Kidney (tissue), 14 donors: ENCODE measurements around the gene NSUN6. TPM values are rescaled to one million over a fixed set of nuclear protein-coding genes. Genes with fewer than 3 reads are reported as not detected.
A peak's percentile ranks its signal among the peaks of the same experiment; 100 is the strongest.

ENCODE experiments used
- DNase-seq, 5 donors: peaks; one replicate each; pipeline ENCODE4 v3.0.0-alpha.2; 2013 to 2020
- FAIRE-seq: peaks from 2 replicates; lab custom pipeline; 2012; peaks lifted over from hg19 to GRCh38; lab: Jason Lieb, UNC
- H3K27ac ChIP-seq, 2 donors: one replicate each; pipeline ENCODE4 v1.7.0; 2013; ENCODE audit warnings: low read depth in 2 of 2, low read length in 2 of 2, inconsistent platforms in 1 of 2
- H3K27me3 ChIP-seq: one replicate; pipeline ENCODE4 v1.7.1; 2013; ENCODE audit warnings: low read length, inconsistent platforms; ENCODE audit not compliant: control insufficient read depth, insufficient read depth
- H3K36me3 ChIP-seq, 3 donors: one replicate each; pipeline versions ENCODE4 v1.7.0 to v1.7.1; 2013; ENCODE audit warnings: low read length in 3 of 3, control low read depth in 1 of 3, inconsistent platforms in 1 of 3; ENCODE audit not compliant: insufficient read depth in 3 of 3, control insufficient read depth in 2 of 3
- H3K4me1 ChIP-seq, 3 donors: one replicate each; pipeline versions ENCODE4 v1.7.0 to v1.7.1; 2013; ENCODE audit warnings: low read length in 3 of 3, inconsistent platforms in 1 of 3, low read depth in 1 of 3; ENCODE audit not compliant: control insufficient read depth in 2 of 3, insufficient read depth in 2 of 3
- H3K4me3 ChIP-seq, 3 donors: one replicate each; pipeline versions ENCODE4 v1.7.0 to v1.8.1; 2013; ENCODE audit warnings: low read length in 3 of 3, control low read depth in 1 of 3, inconsistent platforms in 1 of 3
- H3K9ac ChIP-seq, 3 donors: one replicate each; pipeline versions ENCODE4 v1.7.0 to v1.7.1; 2013; ENCODE audit warnings: low read length in 3 of 3, control low read depth in 1 of 3, inconsistent platforms in 1 of 3
- H3K9me3 ChIP-seq, 3 donors: one replicate each; pipeline versions ENCODE4 v1.7.0 to v1.7.1; 2013; ENCODE audit warnings: low read length in 3 of 3, control low read depth in 1 of 3, inconsistent platforms in 1 of 3; ENCODE audit not compliant: control insufficient read depth in 2 of 3, insufficient read depth in 1 of 3
- CTCF ChIP-seq: IDR thresholded peaks from 3 replicates; pipeline ENCODE4 v1.5.1; 2012; ENCODE audit warnings: mild to moderate bottlenecking, moderate library complexity, borderline replicate concordance; ENCODE audit not compliant: insufficient read depth; ENCODE audit errors: extremely low read depth
- intact Hi-C: fragments of 100-400 bp; cut with DNase I; formaldehyde crosslinking; loops from one replicate; pipeline ENCODE4 v1.11.1; 2022
- polyA plus RNA-seq: library from polyadenylated mRNA; stranded (reverse); fragments of 350-450 nt; fragmentation: Illumina TruSeq; extraction: RNeasy Lipid Tissue Mini Kit (QIAGEN cat#74804); gene quantifications from one replicate; pipeline ENCODE4 v1.2.3, GENCODE V29; 2014; ENCODE audit warnings: low read depth, low replicate concordance; ENCODE audit not compliant: insufficient read depth
- total RNA-seq: library from RNA; stranded (reverse); fragmentation: NEBNext Ultra II Directional; extraction: Animal tissue kit (Norgen Biotek cat#: 25700); gene quantifications from one replicate; pipeline ENCODE4 v1.2.1, GENCODE V29; 2021
- donor health status: control.
- donor health status: control.
- donor health status: control.
- donor health status: control.
- donor health status: control.
- donor health status: DM: yes; HTN: yes; CAD: no.
- donor health status: Normal renal cell carcinoma (clear cell type).

Gene NSUN6
- total and polyA plus RNA-seq, 2 donors from 2014 or later = 6.3 to 19.3 TPM

GRCh38 chr10:18610517-18610916 lies 40.9 kb downstream of the NSUN6 start:
- Histone ChIP-seq H3K36me3 (no peaks in the 10 kb centered on the region), H3K27ac (no peak overlapping the region), H3K27me3 (no peaks in the 10 kb centered on the region), H3K4me1 (no peaks in the 10 kb centered on the region), H3K9me3 (no peaks in the 10 kb centered on the region), H3K9ac (no peak overlapping the region), H3K4me3 (no peak overlapping the region)
- intact Hi-C loops = no loop called here
- FAIRE-seq (no peak), DNase-seq (peak in 2 of 5 donors; percentile 9 to 12)
- no peak for TF ChIP-seq CTCF

GRCh38 chr10:18608596-18608995 lies 42.8 kb downstream of the NSUN6 start:
- no peaks in the 10 kb centered on the region for H3K27me3 ChIP-seq
- no peaks in the 10 kb centered on the region for H3K36me3 ChIP-seq
- H3K9ac ChIP-seq = no peak overlapping the region
- TF ChIP-seq CTCF = no peak
- no peak for FAIRE-seq
- intact Hi-C loops = no loop called here
- H3K27ac ChIP-seq = no peak overlapping the region
- no peaks in the 10 kb centered on the region for H3K9me3 ChIP-seq
- DNase-seq = no peak
- no peak overlapping the region for H3K4me3 ChIP-seq
- no peaks in the 10 kb centered on the region for H3K4me1 ChIP-seq

- no peaks in the 10 kb centered on the region for H3K36me3 ChIP-seq
- no peaks in the 10 kb centered on the region for H3K4me1 ChIP-seq
- H3K9ac ChIP-seq = no peak overlapping the region
- no peak for TF ChIP-seq CTCF
- intact Hi-C loops = no loop called here
- no peaks in the 10 kb centered on the region for H3K27me3 ChIP-seq
- no peak for FAIRE-seq
- DNase-seq = peak in 1 of 5 donors; percentile 40
- no peak overlapping the region for H3K27ac ChIP-seq
- no peak overlapping the region for H3K4me3 ChIP-seq
- no peaks in the 10 kb centered on the region for H3K9me3 ChIP-seq
These were observed 43.6 kb downstream of the NSUN6 start for GRCh38 chr10:18607503-18608378.
